H9 (cell line): ENCODE measurements around the gene GRB7. TPM values are rescaled to one million over a fixed set of nuclear protein-coding genes. Genes with fewer than 3 reads are reported as not detected.

Experiments
- DNase-seq: peaks from one replicate; pipeline ENCODE4 v3.0.0-alpha.2; 2017
- H2AFZ ChIP-seq: one replicate; pipeline ENCODE4 v1.6.1; 2013; ENCODE audit warnings: mild to moderate bottlenecking, low read length, control low read depth, moderate library complexity
- H2AK5ac ChIP-seq: 2 replicates; pipeline ENCODE4 v1.6.1; 2013; ENCODE audit warnings: low read length, control low read depth, mixed read lengths; ENCODE audit not compliant: insufficient read length
- H2BK120ac ChIP-seq: one replicate; pipeline ENCODE4 v1.6.1; 2013; ENCODE audit warnings: low read depth, mild to moderate bottlenecking, low read length, control low read depth, inconsistent platforms; ENCODE audit not compliant: poor library complexity, severe bottlenecking
- H2BK12ac ChIP-seq: 2 replicates; pipeline ENCODE4 v1.6.1; 2013; ENCODE audit warnings: low read length, control low read depth, mixed read lengths, low read depth; ENCODE audit not compliant: insufficient read length
- H2BK15ac ChIP-seq: 2 replicates; pipeline ENCODE4 v1.6.1; 2013; ENCODE audit warnings: low read depth, low read length, control low read depth
- H2BK20ac ChIP-seq: one replicate; pipeline ENCODE4 v1.6.1; 2013; ENCODE audit warnings: low read depth, mild to moderate bottlenecking, low read length, control low read depth, inconsistent platforms; ENCODE audit not compliant: poor library complexity, severe bottlenecking
- H2BK5ac ChIP-seq: 2 replicates; pipeline ENCODE4 v1.6.1; 2013; ENCODE audit warnings: low read length, control low read depth, mixed read lengths; ENCODE audit not compliant: insufficient read length
- H3K14ac ChIP-seq: 2 replicates; pipeline ENCODE4 v1.6.1; 2013; ENCODE audit warnings: low read length, control low read depth; ENCODE audit not compliant: insufficient read depth
- H3K18ac ChIP-seq: 2 replicates; pipeline ENCODE4 v1.6.1; 2013; ENCODE audit warnings: low read depth, mild to moderate bottlenecking, mixed read lengths, low read length, control low read depth; ENCODE audit not compliant: insufficient read length
- H3K23ac ChIP-seq: 2 replicates; pipeline ENCODE4 v1.6.1; 2013; ENCODE audit warnings: low read length, control low read depth, mixed read lengths, low read depth; ENCODE audit not compliant: insufficient read length
- H3K23me2 ChIP-seq: 2 replicates; pipeline ENCODE4 v1.6.1; 2013; ENCODE audit warnings: low read depth, mild to moderate bottlenecking, mixed read lengths, low read length, control low read depth; ENCODE audit not compliant: insufficient read length, poor library complexity, severe bottlenecking
- H3K27ac ChIP-seq: 2 replicates; pipeline ENCODE4 v1.5.1; 2013; ENCODE audit warnings: low read length, control low read depth, mixed read lengths, low read depth; ENCODE audit not compliant: insufficient read length
- H3K27me3 ChIP-seq: 2 replicates; pipeline ENCODE4 v1.6.1; 2013; ENCODE audit warnings: low read length, control low read depth, inconsistent platforms; ENCODE audit not compliant: insufficient read depth
- H3K4ac ChIP-seq: 2 replicates; pipeline ENCODE4 v1.6.1; 2013; ENCODE audit warnings: low read depth, mild to moderate bottlenecking, control low read depth, inconsistent platforms, low read length, moderate library complexity
- H3K4me1 ChIP-seq: 2 replicates; pipeline ENCODE4 v1.6.1; 2013; ENCODE audit warnings: low read length, control low read depth, inconsistent platforms; ENCODE audit not compliant: insufficient read depth
- H3K4me2 ChIP-seq: 2 replicates; pipeline ENCODE4 v1.6.1; 2013; ENCODE audit warnings: low read length, control low read depth, mixed read lengths; ENCODE audit not compliant: insufficient read length, insufficient read depth
- H3K56ac ChIP-seq: 2 replicates; pipeline ENCODE4 v1.6.1; 2013; ENCODE audit warnings: low read depth, mild to moderate bottlenecking, mixed read lengths, low read length, control low read depth; ENCODE audit not compliant: insufficient read length
- H3K79me1 ChIP-seq: 2 replicates; pipeline ENCODE4 v1.6.1; 2013; ENCODE audit warnings: low read depth, mild to moderate bottlenecking, moderate library complexity, low read length, control low read depth, inconsistent platforms; ENCODE audit not compliant: insufficient read depth, poor library complexity, severe bottlenecking
- H3K79me2 ChIP-seq: 2 replicates; pipeline ENCODE4 v1.6.1; 2013; ENCODE audit warnings: low read length, control low read depth, inconsistent platforms; ENCODE audit not compliant: insufficient read depth
- H3K9ac ChIP-seq: 2 replicates; pipeline ENCODE4 v1.6.1; 2013; ENCODE audit warnings: low read length, control low read depth, mixed read lengths; ENCODE audit not compliant: insufficient read length; ENCODE audit errors: extremely low read depth
- H3K9me3 ChIP-seq: one replicate; pipeline ENCODE4 v1.6.1; 2013; ENCODE audit warnings: low read depth, low read length, inconsistent platforms; ENCODE audit not compliant: control insufficient read depth
- H3T11ph ChIP-seq: one replicate; pipeline ENCODE4 v1.6.1; 2013; ENCODE audit warnings: mild to moderate bottlenecking, low read length, control low read depth, inconsistent platforms
- H4K20me1 ChIP-seq: one replicate; pipeline ENCODE4 v1.6.1; 2013; ENCODE audit not compliant: control insufficient read depth, insufficient read length, insufficient read depth
- H4K5ac ChIP-seq: 2 replicates; pipeline ENCODE4 v1.6.1; 2013; ENCODE audit warnings: low read depth, mild to moderate bottlenecking, mixed read lengths, low read length, control low read depth; ENCODE audit not compliant: insufficient read length
- H4K8ac ChIP-seq: replicated peaks from 2 replicates; pipeline ENCODE4 v1.6.1; 2013; ENCODE audit warnings: low read length, control low read depth, mixed read lengths, low read depth; ENCODE audit not compliant: insufficient read length
- H4K91ac ChIP-seq: 2 replicates; pipeline ENCODE4 v1.6.1; 2013; ENCODE audit warnings: low read depth, mild to moderate bottlenecking, moderate library complexity, mixed read lengths, low read length, control low read depth; ENCODE audit not compliant: insufficient read length
- H3K27ac Mint-ChIP-seq, 3 experiments: 2 replicates in 2 of 3; 3 replicates in 1 of 3; pipeline ENCODE4 v1.8.0; 2020 to 2021; ENCODE audit warnings: mixed read lengths in 3 of 3, mild to moderate bottlenecking in 1 of 3, moderate library complexity in 1 of 3
- H3K27me3 Mint-ChIP-seq: 2 replicates; pipeline ENCODE4 v1.8.0; 2021; ENCODE audit warnings: low read depth, mild to moderate bottlenecking, moderate library complexity, mixed read lengths
- H3K36me3 Mint-ChIP-seq, 3 experiments: 2 replicates in 2 of 3; 3 replicates in 1 of 3; pipeline ENCODE4 v1.8.0; 2020 to 2021; ENCODE audit warnings: low read depth in 3 of 3, mixed read lengths in 3 of 3; ENCODE audit not compliant: insufficient read depth in 1 of 3
- H3K4me1 Mint-ChIP-seq, 2 experiments: 2 replicates each; pipeline ENCODE4 v1.8.0; 2020; ENCODE audit warnings: mixed read lengths in 2 of 2
- H3K4me3 Mint-ChIP-seq, 2 experiments: 2 replicates in 1 of 2; 3 replicates in 1 of 2; pipeline ENCODE4 v1.8.0; 2020 to 2021; ENCODE audit warnings: mild to moderate bottlenecking in 2 of 2, mixed read lengths in 2 of 2, moderate library complexity in 1 of 2
- H3K9me3 Mint-ChIP-seq, 2 experiments: 2 replicates in 1 of 2; 3 replicates in 1 of 2; pipeline ENCODE4 v1.8.0; 2020; ENCODE audit warnings: mild to moderate bottlenecking in 2 of 2, mixed read lengths in 2 of 2, moderate library complexity in 1 of 2
- WGBS: extraction: QIAGEN DNeasy Blood & Tissue Kit; methylation state at CpG from one replicate; pipeline ENCODE4 v1.1.7; 2013; ENCODE audit warnings: missing lambda C conversion rate, low lambda C conversion rate, mixed read lengths; ENCODE audit not compliant: insufficient read length; ENCODE audit errors: extremely low coverage; 5-methylcytosine and 5-hydroxymethylcytosine counted together
- total RNA-seq: library from RNA; stranded (reverse); gene quantifications from 2 replicates; pipeline ENCODE4 v1.2.1, GENCODE V29; 2021
- TF ChIP-seq, protein P1 (sequence below): fragments of 200-600 bp; sonication (generic); conservative IDR thresholded peaks from 3 replicates; pipeline ENCODE4 v1.8.0; 2021; ENCODE audit warnings: antibody characterized with exemption, mild to moderate bottlenecking

GRB7 gene
- total RNA-seq, 1 experiment from 2014 or later: 55.0 TPM

DNA sequence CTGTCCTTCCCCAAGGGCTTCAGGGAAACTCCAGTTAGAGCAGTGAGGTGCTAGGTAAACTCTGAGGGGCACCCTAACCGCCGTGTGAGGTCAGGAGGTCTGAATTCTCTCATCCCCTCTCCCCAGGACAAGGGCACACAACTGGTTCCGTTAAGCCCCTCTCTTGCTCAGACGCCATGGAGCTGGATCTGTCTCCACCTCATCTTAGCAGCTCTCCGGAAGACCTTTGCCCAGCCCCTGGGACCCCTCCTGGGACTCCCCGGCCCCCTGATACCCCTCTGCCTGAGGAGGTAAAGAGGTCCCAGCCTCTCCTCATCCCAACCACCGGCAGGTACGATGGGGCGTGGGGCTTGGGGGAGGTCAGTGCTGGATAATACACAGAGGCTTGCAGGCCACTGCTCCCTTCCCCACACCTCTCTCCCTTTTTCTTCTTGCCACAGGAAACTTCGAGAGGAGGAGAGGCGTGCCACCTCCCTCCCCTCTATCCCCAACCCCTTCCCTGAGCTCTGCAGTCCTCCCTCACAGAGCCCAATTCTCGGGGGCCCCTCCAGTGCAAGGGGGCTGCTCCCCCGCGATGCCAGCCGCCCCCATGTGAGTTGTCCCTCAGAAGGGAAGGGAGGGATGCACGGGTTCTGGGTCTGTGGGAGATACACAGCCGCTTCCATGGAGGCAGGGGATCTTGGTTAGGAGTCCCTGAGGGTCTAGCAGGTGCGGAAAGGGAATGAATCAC, 4.6 kb downstream of the GRB7 start:
- Histone ChIP-seq H3K4me2 (no peak overlapping the region), H3T11ph (no peak overlapping the region), H2BK5ac (no peak overlapping the region), H2BK20ac (no peak overlapping the region), H3K23me2 (peaks cover 27% of the 10 kb centered on the region), H4K8ac (no peak overlapping the region), H3K23ac (no peak overlapping the region), H2BK120ac (no peak overlapping the region), H3K27ac (no peak overlapping the region), H4K91ac (no peak overlapping the region), H3K4ac (no peak overlapping the region), H3K14ac (no peak overlapping the region; the same call in 1 of the 2 replicates), H2AFZ (no peak overlapping the region), H3K27me3 (no peaks in the 10 kb centered on the region), H3K9me3 (no peaks in the 10 kb centered on the region), H3K18ac (no peak overlapping the region), H3K79me2 (peaks cover 2% of the 10 kb centered on the region; the same call in 1 of the 2 replicates), H2AK5ac (peak overlapping the region; percentile 66), H2BK12ac (no peak overlapping the region), H3K4me1 (peaks cover 3% of the 10 kb centered on the region; the same call in 1 of the 2 replicates), H3K56ac (no peak overlapping the region), H2BK15ac (no peak overlapping the region), H3K9ac (no peak overlapping the region), H4K20me1 (no peaks in the 10 kb centered on the region), H4K5ac (no peak overlapping the region), H3K79me1 (no peaks in the 10 kb centered on the region)
- H3K27me3 Mint-ChIP-seq: no peaks in the 10 kb centered on the region
- H3K27ac Mint-ChIP-seq: peak overlapping the region in 2 of 3 experiments; percentile 31 to 64; a peak in 2 of 7 replicates
- WGBS: no CpG with 5 or more reads among the region's 18 CpGs
- TF ChIP-seq, protein P1, sequence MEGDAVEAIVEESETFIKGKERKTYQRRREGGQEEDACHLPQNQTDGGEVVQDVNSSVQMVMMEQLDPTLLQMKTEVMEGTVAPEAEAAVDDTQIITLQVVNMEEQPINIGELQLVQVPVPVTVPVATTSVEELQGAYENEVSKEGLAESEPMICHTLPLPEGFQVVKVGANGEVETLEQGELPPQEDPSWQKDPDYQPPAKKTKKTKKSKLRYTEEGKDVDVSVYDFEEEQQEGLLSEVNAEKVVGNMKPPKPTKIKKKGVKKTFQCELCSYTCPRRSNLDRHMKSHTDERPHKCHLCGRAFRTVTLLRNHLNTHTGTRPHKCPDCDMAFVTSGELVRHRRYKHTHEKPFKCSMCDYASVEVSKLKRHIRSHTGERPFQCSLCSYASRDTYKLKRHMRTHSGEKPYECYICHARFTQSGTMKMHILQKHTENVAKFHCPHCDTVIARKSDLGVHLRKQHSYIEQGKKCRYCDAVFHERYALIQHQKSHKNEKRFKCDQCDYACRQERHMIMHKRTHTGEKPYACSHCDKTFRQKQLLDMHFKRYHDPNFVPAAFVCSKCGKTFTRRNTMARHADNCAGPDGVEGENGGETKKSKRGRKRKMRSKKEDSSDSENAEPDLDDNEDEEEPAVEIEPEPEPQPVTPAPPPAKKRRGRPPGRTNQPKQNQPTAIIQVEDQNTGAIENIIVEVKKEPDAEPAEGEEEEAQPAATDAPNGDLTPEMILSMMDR: no peak
- no peaks in the 10 kb centered on the region for H3K9me3 Mint-ChIP-seq
- no peak for DNase-seq
- no peak overlapping the region for H3K4me3 Mint-ChIP-seq
- H3K36me3 Mint-ChIP-seq: peaks cover 13 to 49% (median 45%) of the 10 kb centered on the region in 3 experiments; a peak in 6 of 7 replicates
- H3K4me1 Mint-ChIP-seq: peaks cover 18 to 25% of the 10 kb centered on the region in 2 experiments
